GM21390 (cell line): Measurements from ENCODE around the gene SH3PXD2A.

Source experiments
- ATAC-seq: cut with Tn5 transposase; IDR thresholded peaks from one replicate; pipeline ENCODE4 v1.9.1; 2021; ENCODE audit not compliant: unreplicated experiment

Gene SH3PXD2A

GRCh38 chr10:103692436-103692951, 162.9 kb downstream of the SH3PXD2A start:
- ATAC-seq: peak; percentile 63

GRCh38 chr10:103691723-103692435, 163.5 kb downstream of the SH3PXD2A start:
- ATAC-seq: peak; percentile 27

GRCh38 chr10:103691267-103691666, 164.1 kb downstream of the SH3PXD2A start:
- no peak for ATAC-seq

- ATAC-seq: no peak
Measured at GRCh38 chr10:103690281-103690680, 165.1 kb downstream of the SH3PXD2A start.

GRCh38 chr10:103688491-103688890, 166.9 kb downstream of the SH3PXD2A start:
- no peak for ATAC-seq

GRCh38 chr10:103687718-103688117, 167.7 kb downstream of the SH3PXD2A start:
- no peak for ATAC-seq

GRCh38 chr10:103687172-103687571, 168.2 kb downstream of the SH3PXD2A start:
- ATAC-seq: no peak

- peak; percentile 68 for ATAC-seq
Measured at GRCh38 chr10:103685880-103686669, 169.3 kb downstream of the SH3PXD2A start.

GRCh38 chr10:103683851-103684250, 171.5 kb downstream of the SH3PXD2A start:
- no peak for ATAC-seq

- no peak for ATAC-seq
Measured at GRCh38 chr10:103682631-103683030, 172.7 kb downstream of the SH3PXD2A start.

GRCh38 chr10:103681617-103682399, 173.6 kb downstream of the SH3PXD2A start:
- no peak for ATAC-seq

GRCh38 chr10:103680869-103681236, 174.5 kb downstream of the SH3PXD2A start:
- no peak for ATAC-seq

GRCh38 chr10:103679096-103679790, 176.1 kb downstream of the SH3PXD2A start:
- ATAC-seq: peak; percentile 80

GRCh38 chr10:103678178-103678526, 177.2 kb downstream of the SH3PXD2A start:
- ATAC-seq: peak; percentile 79

GRCh38 chr10:103677486-103678177, 177.7 kb downstream of the SH3PXD2A start:
- no peak for ATAC-seq

GRCh38 chr10:103676851-103677417, 178.4 kb downstream of the SH3PXD2A start:
- no peak for ATAC-seq

GRCh38 chr10:103676058-103676785, 179.2 kb downstream of the SH3PXD2A start:
- ATAC-seq: no peak

- ATAC-seq: no peak
Measured at GRCh38 chr10:103673606-103674005, 181.8 kb downstream of the SH3PXD2A start.

GRCh38 chr10:103672345-103672744, 183.0 kb downstream of the SH3PXD2A start:
- no peak for ATAC-seq
